Activated T-helper 1 cell treated with anti-CD3 and anti-CD28 coated beads, Interleukin-12 subunit alpha, Interleukin-12 subunit beta, Interleukin-2, Interleukin-4 antibody, amounts not matched to agents 30 ng/mL and 10 ng/mL and 1 ng/mL, durations not matched to agents 14 hours and 24 hours and 36 hours (primary cell): ENCODE results near the gene CSN2. TPM values are rescaled to one million over a fixed set of nuclear protein-coding genes. Genes with fewer than 3 reads are reported as not detected.
"Not testable (repeated sequence)": the region's sequence is repeated elsewhere in the genome, so short reads cannot be mapped to it uniquely, and the experiment has no call there.

Experiments
- DNase-seq: peaks from one replicate; pipeline ENCODE4 v3.0.0; 2021; ENCODE audit warnings: low spot score
- H3K27ac Mint-ChIP-seq: one replicate; pipeline ENCODE4 v1.8.0; 2021; ENCODE audit warnings: mild to moderate bottlenecking, mixed read lengths
- H3K27me3 Mint-ChIP-seq: one replicate; pipeline ENCODE4 v1.8.0; 2022; ENCODE audit warnings: mild to moderate bottlenecking, moderate library complexity, mixed read lengths; ENCODE audit not compliant: insufficient read depth
- H3K36me3 Mint-ChIP-seq: one replicate; pipeline ENCODE4 v1.8.0; 2021; ENCODE audit warnings: low read depth, mixed read lengths
- H3K4me1 Mint-ChIP-seq: one replicate; pipeline ENCODE4 v1.8.0; 2021; ENCODE audit warnings: low read depth, mixed read lengths
- H3K4me3 Mint-ChIP-seq: one replicate; pipeline ENCODE4 v1.8.0; 2021; ENCODE audit warnings: mild to moderate bottlenecking, moderate library complexity, mixed read lengths
- H3K9me3 Mint-ChIP-seq: one replicate; pipeline ENCODE4 v1.8.0; 2021; ENCODE audit warnings: mixed read lengths
- intact Hi-C: fragments of 100-400 bp; cut with micrococcal nuclease; formaldehyde crosslinking; loops from one replicate; pipeline ENCODE4 v1.15.1; 2024
- total RNA-seq: library from RNA; stranded (reverse); gene quantifications from 2 replicates; pipeline ENCODE4 v1.2.3, GENCODE V29; 2022

The CSN2 gene
- total RNA-seq, 1 donor from 2014 or later, result not detected

DNA sequence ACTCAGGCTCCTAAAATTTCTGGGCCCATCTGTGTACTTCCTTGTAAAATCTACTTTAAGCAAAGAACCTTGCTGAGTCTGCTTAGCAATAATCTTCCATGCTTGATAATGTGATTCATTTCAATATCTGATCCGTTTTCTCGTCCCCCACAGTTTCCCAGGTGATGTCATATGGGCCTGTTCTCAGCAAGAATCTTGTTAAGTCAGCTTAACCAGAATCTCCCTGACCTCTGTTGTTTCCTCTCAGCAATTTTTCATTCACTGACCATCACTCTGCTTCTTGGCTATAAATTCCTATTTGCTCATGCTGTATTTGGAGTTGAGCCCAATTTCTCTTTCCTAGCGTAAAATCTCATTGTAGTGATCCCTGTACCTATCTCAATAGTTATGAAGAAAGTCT is 13.9 kb downstream of the CSN2 start:
- H3K36me3 Mint-ChIP-seq, result no peaks in the 10 kb centered on the region
- no peaks in the 10 kb centered on the region for H3K27me3 Mint-ChIP-seq
- intact Hi-C loops, result no loop called here
- no peak overlapping the region for H3K27ac Mint-ChIP-seq
- H3K4me1 Mint-ChIP-seq, result no peaks in the 10 kb centered on the region
- H3K4me3 Mint-ChIP-seq, result no peak overlapping the region
- DNase-seq, result no peak
- no peaks in the 10 kb centered on the region for H3K9me3 Mint-ChIP-seq

DNA sequence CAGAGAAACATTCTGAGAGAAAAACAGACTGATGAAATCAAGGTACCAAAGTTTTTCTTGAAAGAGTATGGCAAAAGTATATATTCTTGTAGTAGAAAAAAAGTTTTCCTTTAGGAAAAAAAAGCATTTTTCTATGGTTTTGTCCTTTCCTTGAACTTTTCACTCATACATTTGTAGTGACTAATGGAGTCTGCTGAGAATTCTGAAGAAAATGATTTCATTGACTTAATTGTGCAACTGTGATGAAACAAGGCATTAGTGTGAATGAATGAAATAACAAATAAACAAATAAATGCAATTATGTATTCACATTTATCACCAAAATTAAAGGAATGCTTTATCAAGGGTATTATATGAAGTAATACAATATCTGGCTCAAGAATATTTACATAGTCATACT is 29.0 kb downstream of the CSN2 start:
- Mint-ChIP-seq H3K9me3 (no peaks in the 10 kb centered on the region), H3K27ac (no peak overlapping the region), H3K4me1 (no peaks in the 10 kb centered on the region), H3K27me3 (no peaks in the 10 kb centered on the region), H3K36me3 (no peaks in the 10 kb centered on the region), H3K4me3 (no peak overlapping the region)
- DNase-seq, result no peak
- intact Hi-C loops, result no loop called here

DNA sequence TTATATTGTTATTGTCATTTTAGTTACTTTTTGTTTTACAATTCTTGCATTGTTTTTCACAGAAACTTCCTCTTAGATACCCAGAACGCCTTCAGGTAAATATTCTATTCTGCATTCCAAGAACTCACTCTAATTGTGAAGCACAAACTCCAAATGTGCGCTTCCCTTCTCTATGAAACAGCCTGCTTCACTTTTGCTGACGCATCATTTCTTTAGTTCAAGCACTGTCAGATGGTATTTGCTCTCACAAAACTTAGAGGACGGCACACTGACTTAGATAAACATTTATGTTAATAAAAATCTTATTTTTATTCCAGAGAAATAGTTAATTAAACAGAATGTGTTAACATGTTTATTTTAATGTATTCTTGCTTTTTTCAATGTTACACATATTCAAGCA is 31.4 kb downstream of the CSN2 start:
- Mint-ChIP-seq H3K4me1 (no peaks in the 10 kb centered on the region), H3K27ac (no peak overlapping the region), H3K27me3 (no peaks in the 10 kb centered on the region), H3K4me3 (no peak overlapping the region), H3K9me3 (no peaks in the 10 kb centered on the region), H3K36me3 (no peaks in the 10 kb centered on the region)
- no peak for DNase-seq
- intact Hi-C loops, result no loop called here

DNA sequence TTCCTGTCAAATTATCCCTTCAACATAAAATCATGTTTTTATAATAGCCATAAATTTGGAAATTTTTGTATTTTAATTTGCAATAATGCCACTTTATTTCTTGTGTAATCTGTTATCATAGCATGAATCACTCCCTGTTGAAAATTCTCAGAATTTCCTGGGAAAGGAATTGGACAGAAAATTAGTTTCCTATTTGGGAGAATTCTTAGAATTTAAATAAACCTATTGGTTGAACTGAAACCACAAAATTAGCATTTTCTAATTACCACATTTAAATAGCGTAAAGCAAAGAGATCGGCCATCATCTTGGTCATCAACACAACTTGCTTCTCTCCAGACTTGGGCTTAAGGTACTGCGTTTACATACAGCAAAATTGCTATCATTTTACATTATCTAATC is 34.8 kb downstream of the CSN2 start, which contains the start of gene CSN1S1:
Gene CSN1S1 (plus strand): TSS at position 301 of the 400 bp plus-strand sequence. CDS start 1,488 bp downstream, outside the sequence.
- Mint-ChIP-seq H3K4me3 (no peak within 1 kb of the TSS), H3K27ac (no peak within 1 kb of the TSS), H3K27me3 (no peaks in the 10 kb centered on the region), H3K4me1 (no peaks in the 10 kb centered on the region), H3K36me3 (no peaks in the 10 kb centered on the region), H3K9me3 (no peaks in the 10 kb centered on the region)
- intact Hi-C loops, result no loop called here
- DNase-seq, result no peak

DNA sequence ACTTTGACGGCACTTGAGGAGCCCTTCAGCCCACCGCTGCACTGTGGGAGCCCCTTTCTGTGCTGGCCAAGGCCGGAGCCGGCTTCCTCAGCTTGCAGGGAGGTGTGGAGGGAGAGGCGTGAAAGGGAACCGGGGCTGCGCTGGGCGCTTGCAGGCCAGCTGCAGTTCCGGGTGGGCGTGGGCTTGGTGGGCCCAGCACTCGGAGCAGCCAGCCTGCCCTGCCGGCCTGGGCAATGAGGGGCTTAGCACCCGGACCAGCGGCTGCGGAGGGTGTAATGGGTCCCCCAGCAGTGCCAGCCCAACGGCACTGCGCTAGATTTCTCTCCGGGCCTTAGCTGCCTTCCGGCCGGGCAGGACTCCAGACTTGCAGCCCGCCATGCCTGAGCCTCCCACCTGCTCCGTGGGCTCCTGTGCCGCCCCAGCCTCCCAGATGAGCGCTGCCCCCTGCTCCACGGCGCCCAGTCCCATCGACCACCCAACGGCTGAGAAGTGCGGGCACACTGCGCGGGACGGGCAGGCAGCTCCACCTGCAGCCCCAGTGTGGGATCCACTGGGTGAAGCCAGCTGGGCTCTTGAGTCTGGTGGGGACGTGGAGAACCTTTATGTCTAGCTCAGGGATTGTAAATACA is 41.6 kb downstream of the CSN2 start:
- H3K4me1 Mint-ChIP-seq, intact Hi-C loops: not testable (repeated sequence)

DNA sequence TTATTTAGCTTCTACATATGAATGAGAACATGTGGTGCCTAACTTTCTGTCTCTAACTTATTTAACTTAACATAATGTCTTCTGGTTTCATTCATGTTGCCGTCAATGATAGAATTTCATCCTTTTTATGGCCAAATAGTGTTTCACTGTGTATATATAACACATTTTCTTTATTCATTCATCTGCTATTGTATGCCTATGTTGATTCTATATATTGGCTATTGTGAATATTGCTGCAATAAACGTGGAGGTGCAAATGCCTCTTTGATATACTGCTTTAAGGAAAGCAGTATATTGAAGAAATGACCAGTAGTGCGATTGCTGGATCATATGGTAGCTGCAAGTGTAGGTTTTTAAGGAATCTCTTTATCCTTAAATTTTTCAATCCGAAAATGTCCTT is 44.7 kb downstream of the CSN2 start:
- H3K27me3 Mint-ChIP-seq, result no peaks in the 10 kb centered on the region
- H3K4me1 Mint-ChIP-seq, result no peaks in the 10 kb centered on the region
- no peak overlapping the region for H3K27ac Mint-ChIP-seq
- intact Hi-C loops, result no loop called here
- no peaks in the 10 kb centered on the region for H3K36me3 Mint-ChIP-seq
- no peaks in the 10 kb centered on the region for H3K9me3 Mint-ChIP-seq
- no peak overlapping the region for H3K4me3 Mint-ChIP-seq
- DNase-seq, result no peak

More for the DNA sequence above, 41.6 kb downstream of the CSN2 start:
- not testable (repeated sequence) for DNase-seq, H3K9me3 Mint-ChIP-seq, H3K4me3 Mint-ChIP-seq, H3K36me3 Mint-ChIP-seq, H3K27me3 Mint-ChIP-seq, H3K27ac Mint-ChIP-seq

DNA sequence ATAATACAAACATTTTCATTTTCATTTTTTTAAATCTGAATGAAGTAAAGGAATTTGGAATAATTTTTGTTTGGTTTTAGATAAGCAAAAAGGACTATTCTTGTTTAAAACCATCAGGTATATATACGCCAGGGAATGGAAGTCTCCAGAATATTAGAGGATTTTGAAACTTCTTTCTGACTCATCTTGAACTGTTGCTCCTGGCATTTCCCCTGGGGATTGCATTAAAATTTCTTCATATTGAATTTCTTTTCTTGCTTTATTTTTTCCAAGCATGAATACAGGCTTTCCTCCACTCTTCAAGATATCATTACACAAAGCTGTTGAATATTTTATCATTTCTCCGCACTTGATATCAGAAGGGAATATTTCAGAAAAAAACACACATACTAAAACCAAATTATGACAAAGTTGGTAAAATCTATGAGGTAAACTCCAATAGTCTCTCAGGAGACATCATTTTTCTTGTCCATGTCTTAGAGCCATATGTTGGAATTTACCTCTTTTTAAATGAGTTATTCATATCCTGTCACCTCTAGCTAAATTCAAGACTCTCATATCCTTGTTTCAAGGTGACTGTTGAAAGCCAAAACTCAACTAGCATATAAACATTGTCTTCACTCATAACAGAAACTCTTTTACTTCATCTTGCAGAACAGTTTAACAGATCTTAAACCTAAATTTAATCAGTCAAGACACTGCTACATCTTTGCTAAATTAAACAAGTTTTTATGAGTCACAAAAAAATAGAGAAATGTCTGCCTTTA is 55.3 kb downstream of the CSN2 start:
- intact Hi-C loops, result no loop called here
- no peak for DNase-seq
- Mint-ChIP-seq H3K4me3 (no peak overlapping the region), H3K9me3 (no peaks in the 10 kb centered on the region), H3K27ac (no peak overlapping the region), H3K36me3 (no peaks in the 10 kb centered on the region), H3K27me3 (peaks cover 5% of the 10 kb centered on the region), H3K4me1 (no peaks in the 10 kb centered on the region)

DNA sequence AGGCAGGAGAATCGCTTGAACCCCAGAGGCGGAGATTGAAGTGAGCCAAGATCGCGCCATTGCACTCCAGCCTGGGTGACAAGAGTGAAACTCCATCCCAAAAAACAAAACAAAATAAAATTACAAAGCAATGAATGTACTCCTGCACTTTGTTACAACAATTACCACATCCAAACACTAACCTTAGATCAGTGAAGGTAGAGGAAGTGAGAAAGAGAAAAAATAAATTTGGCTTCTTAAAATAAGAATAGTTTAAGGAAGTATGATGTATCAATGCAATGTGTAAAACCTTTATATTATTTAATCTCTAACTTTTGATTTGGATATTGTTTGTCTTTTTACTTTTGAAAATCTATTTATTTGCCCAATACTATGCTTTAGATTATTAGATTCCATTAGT is 56.3 kb downstream of the CSN2 start:
- no peak overlapping the region for H3K4me3 Mint-ChIP-seq
- H3K4me1 Mint-ChIP-seq, result no peaks in the 10 kb centered on the region
- no peak for DNase-seq
- H3K27me3 Mint-ChIP-seq, result peaks cover 6% of the 10 kb centered on the region
- no peak overlapping the region for H3K27ac Mint-ChIP-seq
- H3K36me3 Mint-ChIP-seq, result no peaks in the 10 kb centered on the region
- H3K9me3 Mint-ChIP-seq, result no peaks in the 10 kb centered on the region
- intact Hi-C loops, result no loop called here

DNA sequence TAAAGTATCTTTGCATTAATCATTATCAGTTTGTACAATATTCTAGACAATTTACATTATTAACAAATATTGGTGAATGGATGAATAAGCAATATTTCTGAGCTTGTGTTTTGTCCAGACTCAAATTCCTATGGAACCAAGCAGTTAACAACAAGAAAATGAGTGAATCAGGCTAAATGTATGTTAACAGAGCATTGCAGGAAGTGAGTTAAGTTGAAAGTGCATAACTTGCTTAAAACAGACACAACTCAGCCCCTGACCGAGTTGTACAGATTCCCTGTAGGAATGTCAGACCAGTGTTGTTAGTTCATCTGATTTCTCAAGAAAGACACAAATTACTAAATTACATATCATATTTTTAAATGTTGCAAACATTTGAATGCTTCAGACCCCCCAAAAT is 58.4 kb downstream of the CSN2 start:
- H3K27me3 Mint-ChIP-seq, result peaks cover 8% of the 10 kb centered on the region

More for the DNA sequence above, 58.4 kb downstream of the CSN2 start:
- H3K27ac Mint-ChIP-seq, result no peak overlapping the region
- H3K9me3 Mint-ChIP-seq, result no peaks in the 10 kb centered on the region
- H3K4me3 Mint-ChIP-seq, result no peak overlapping the region
- intact Hi-C loops, result no loop called here
- no peaks in the 10 kb centered on the region for H3K4me1 Mint-ChIP-seq
- no peak for DNase-seq
- H3K36me3 Mint-ChIP-seq, result no peaks in the 10 kb centered on the region

Other genes with a start within 250 kb of the CSN2 start
- gene SULT1B1, start 205.1 kb downstream of the CSN2 start, total RNA-seq, result 0.17 and 0.26 TPM in 2 replicates
- gene SULT1E1, start 105.6 kb downstream of the CSN2 start, total RNA-seq, result not detected in 2 replicates
- not detected in 2 replicates for gene CSN1S1, start 34.7 kb downstream of the CSN2 start, total RNA-seq
- gene STATH, start 30.2 kb upstream of the CSN2 start, total RNA-seq, result not detected in 2 replicates
- not detected in 2 replicates for gene HTN3, start 62.7 kb upstream of the CSN2 start, total RNA-seq
- gene HTN1, start 84.7 kb upstream of the CSN2 start, total RNA-seq, result not detected in 2 replicates
- not detected in 2 replicates for gene PRR27, start 188.5 kb upstream of the CSN2 start, total RNA-seq
- gene ODAM, start 230.0 kb upstream of the CSN2 start, total RNA-seq, result not detected in 2 replicates